HUES6 (cell line): Measurements from ENCODE around the gene CEP55.
"Not testable (repeated sequence)": the region's sequence is repeated elsewhere in the genome, so short reads cannot be mapped to it uniquely, and the experiment has no call there.

Source experiments
- H3K27ac ChIP-seq: 2 replicates; pipeline ENCODE4 v1.7.0; 2013; ENCODE audit warnings: low read depth, mild to moderate bottlenecking, low read length, inconsistent platforms
- H3K27me3 ChIP-seq: 2 replicates; pipeline ENCODE4 v1.6.1; 2013; ENCODE audit warnings: low read length; ENCODE audit not compliant: control insufficient read depth, insufficient read depth
- H3K36me3 ChIP-seq: 2 replicates; pipeline ENCODE4 v1.6.1; 2013; ENCODE audit warnings: low read length; ENCODE audit not compliant: control insufficient read depth, insufficient read depth
- H3K4me1 ChIP-seq: 2 replicates; pipeline ENCODE4 v1.6.1; 2013; ENCODE audit warnings: low read length; ENCODE audit not compliant: control insufficient read depth, insufficient read depth
- H3K4me3 ChIP-seq: 2 replicates; pipeline ENCODE4 v1.5.1; 2013; ENCODE audit warnings: low read depth, low read length
- H3K9ac ChIP-seq: one replicate; pipeline ENCODE4 v1.6.1; 2013; ENCODE audit warnings: mild to moderate bottlenecking, low read length
- H3K9me3 ChIP-seq: 2 replicates; pipeline ENCODE4 v1.6.1; 2013; ENCODE audit warnings: low read depth, low read length; ENCODE audit not compliant: control insufficient read depth, insufficient read depth

Gene CEP55

GRCh38 chr10:93513091-93513490, 16.7 kb downstream of the CEP55 start:
- H3K4me1 ChIP-seq = no peaks in the 10 kb centered on the region
- no peak overlapping the region for H3K27ac ChIP-seq
- peaks cover 67% of the 10 kb centered on the region for H3K36me3 ChIP-seq
- no peak overlapping the region for H3K9ac ChIP-seq
- H3K27me3 ChIP-seq = no peaks in the 10 kb centered on the region
- no peak overlapping the region for H3K4me3 ChIP-seq
- no peaks in the 10 kb centered on the region for H3K9me3 ChIP-seq

DNA sequence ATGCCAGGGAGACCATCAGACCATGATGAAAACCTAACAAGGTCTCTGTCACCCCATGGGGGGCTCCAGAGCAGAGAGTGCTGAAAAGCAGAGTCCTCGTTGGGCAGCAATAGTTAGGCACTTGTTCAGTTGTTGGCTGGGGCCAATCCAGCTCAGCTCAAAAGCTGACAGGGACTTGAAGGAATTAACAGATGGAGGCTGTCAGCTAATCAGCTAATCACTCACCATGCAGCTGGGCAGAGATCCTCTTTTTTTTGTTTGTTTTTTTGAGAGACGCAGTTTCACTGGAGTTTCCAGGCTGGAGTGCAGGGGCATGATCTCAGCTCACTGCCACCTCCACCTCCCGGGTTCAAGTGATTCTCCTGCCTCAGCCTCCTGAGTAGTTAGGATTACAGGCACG, 18.1 kb downstream of the CEP55 start:
- no peak overlapping the region for H3K9ac ChIP-seq

DNA sequence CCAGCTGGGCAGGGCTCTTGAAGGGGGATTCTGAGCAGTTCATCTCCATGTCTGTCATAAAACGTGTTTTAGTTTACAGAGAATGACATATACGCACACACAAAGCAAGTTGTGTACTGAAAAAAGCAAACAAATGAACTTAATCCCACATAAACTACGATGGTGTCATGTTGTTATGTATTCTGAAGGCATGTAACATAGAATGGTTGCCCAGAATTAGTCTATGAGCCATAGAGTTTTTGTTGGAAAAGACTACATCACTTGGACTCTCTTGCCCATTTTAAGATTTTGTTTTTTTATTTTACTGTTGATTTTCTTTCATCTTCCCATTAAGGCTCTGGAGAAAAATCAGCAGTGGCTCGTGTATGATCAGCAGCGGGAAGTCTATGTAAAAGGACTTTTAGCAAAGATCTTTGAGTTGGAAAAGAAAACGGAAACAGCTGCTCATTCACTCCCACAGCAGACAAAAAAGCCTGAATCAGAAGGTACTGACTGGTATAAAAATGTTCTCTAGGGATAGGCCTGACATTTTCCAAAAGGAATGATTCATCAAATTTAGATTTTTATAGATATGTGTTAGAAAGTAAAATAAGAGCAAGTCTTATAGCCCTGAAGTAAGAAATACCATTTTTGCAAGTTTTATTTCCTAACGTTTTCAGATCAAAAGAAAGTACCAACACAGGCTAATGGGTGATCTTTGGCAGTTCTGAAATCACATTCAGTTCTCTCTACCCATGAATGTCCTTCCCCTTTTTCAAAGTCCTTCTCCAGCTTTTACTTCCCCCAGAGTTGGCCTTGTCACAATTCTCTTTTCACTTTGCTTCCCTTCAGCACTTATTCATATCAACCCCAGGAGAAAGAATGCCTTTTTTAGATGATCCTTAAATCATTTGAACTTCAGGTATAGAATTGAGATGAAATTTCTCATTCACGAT, 18.9 kb downstream of the CEP55 start:
- H3K36me3 ChIP-seq = peaks cover 72% of the 10 kb centered on the region
- H3K9ac ChIP-seq = no peak overlapping the region
- no peaks in the 10 kb centered on the region for H3K27me3 ChIP-seq
- H3K27ac ChIP-seq = no peak overlapping the region
- H3K9me3 ChIP-seq = peaks cover 13% of the 10 kb centered on the region
- no peaks in the 10 kb centered on the region for H3K4me1 ChIP-seq
- H3K4me3 ChIP-seq = no peak overlapping the region

More for the DNA sequence above, 18.1 kb downstream of the CEP55 start:
- Histone ChIP-seq H3K27ac (no peak overlapping the region), H3K9me3 (peaks cover 7% of the 10 kb centered on the region), H3K27me3 (no peaks in the 10 kb centered on the region), H3K4me1 (no peaks in the 10 kb centered on the region), H3K36me3 (peaks cover 70% of the 10 kb centered on the region), H3K4me3 (no peak overlapping the region)

DNA sequence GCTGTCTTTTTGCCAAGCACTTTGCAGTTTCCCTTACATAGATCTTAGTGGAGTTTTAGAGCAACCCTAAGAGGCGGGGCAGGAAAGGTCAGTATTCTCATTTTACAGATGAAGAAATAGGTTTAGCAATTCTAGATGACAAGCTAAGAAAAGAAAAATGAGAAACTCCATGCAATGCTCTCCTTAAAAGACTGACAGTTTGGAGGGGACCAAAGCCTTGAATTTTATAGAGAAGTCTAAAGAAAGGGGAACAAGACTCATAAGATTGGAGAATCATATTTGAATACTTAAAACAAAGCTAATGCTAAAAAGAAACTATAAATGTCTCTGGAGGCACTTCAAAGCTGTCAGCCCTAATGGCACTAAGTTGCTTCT, 19.6 kb downstream of the CEP55 start:
- no peak overlapping the region for H3K4me3 ChIP-seq
- H3K9me3 ChIP-seq = peaks cover 15% of the 10 kb centered on the region
- peaks cover 75% of the 10 kb centered on the region for H3K36me3 ChIP-seq
- no peak overlapping the region for H3K27ac ChIP-seq
- H3K9ac ChIP-seq = no peak overlapping the region
- no peaks in the 10 kb centered on the region for H3K27me3 ChIP-seq
- no peaks in the 10 kb centered on the region for H3K4me1 ChIP-seq

GRCh38 chr10:93518531-93518930, 22.1 kb downstream of the CEP55 start:
- Histone ChIP-seq H3K4me1 (no peaks in the 10 kb centered on the region), H3K4me3 (no peak overlapping the region), H3K36me3 (peaks cover 78% of the 10 kb centered on the region), H3K9me3 (peaks cover 21% of the 10 kb centered on the region), H3K9ac (no peak overlapping the region), H3K27ac (no peak overlapping the region), H3K27me3 (no peaks in the 10 kb centered on the region)

GRCh38 chr10:93535293-93535692, 38.9 kb downstream of the CEP55 start:
- no peak overlapping the region for H3K27ac ChIP-seq
- H3K9me3 ChIP-seq = no peaks in the 10 kb centered on the region
- no peaks in the 10 kb centered on the region for H3K36me3 ChIP-seq
- no peak overlapping the region for H3K9ac ChIP-seq
- H3K4me1 ChIP-seq = no peaks in the 10 kb centered on the region
- no peak overlapping the region for H3K4me3 ChIP-seq
- H3K27me3 ChIP-seq = no peaks in the 10 kb centered on the region

GRCh38 chr10:93540871-93541270, 44.5 kb downstream of the CEP55 start:
- H3K27me3 ChIP-seq, H3K4me3 ChIP-seq, H3K9ac ChIP-seq, H3K4me1 ChIP-seq, H3K27ac ChIP-seq, H3K9me3 ChIP-seq, H3K36me3 ChIP-seq: not testable (repeated sequence)

DNA sequence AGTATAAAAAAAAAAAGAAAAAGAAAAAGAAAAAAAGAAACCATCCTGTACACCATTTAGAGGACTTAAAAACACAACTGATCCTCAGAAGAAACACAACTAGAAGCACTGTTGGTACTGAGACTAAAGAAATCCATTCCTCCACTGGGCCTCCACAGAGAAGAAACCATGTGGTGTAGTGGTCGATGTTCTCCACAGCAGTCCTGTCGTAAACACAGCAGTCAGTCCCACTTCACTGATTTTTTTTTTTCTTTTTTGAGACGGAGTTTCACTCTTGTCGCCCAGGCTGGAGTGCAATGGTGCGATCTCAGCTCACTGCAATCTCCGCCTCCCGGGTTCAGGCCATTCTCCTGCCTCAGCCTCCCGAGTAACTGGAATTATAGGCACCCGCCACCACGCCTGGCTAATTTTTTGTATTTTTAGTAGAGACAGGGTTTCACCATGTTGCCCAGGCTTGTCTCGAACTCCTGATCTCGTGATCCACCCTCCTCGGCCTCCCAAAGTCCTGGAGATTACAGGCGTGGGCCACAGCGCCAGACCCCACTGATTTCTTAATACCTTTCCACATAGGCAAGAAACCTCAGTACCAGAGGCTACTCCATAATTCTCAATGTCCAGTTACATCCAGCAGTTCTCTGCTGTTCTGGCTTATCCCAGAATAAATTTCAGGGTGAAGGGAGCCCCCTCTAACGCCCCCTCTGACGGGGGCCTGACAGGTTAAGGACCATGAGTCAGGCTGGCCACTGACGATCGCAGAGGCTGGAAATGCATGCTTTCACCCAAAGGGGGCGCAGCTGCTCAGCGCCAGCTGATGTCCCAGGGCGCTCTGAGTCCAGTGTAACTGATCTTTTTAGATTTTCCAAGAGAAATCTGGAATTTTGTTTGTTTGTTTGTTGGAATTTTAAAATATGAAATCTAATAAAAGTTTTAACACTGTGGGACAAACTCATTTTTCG, 45.3 kb downstream of the CEP55 start:
- H3K9me3 ChIP-seq = no peaks in the 10 kb centered on the region
- no peak overlapping the region for H3K27ac ChIP-seq
- no peak overlapping the region for H3K4me3 ChIP-seq

DNA sequence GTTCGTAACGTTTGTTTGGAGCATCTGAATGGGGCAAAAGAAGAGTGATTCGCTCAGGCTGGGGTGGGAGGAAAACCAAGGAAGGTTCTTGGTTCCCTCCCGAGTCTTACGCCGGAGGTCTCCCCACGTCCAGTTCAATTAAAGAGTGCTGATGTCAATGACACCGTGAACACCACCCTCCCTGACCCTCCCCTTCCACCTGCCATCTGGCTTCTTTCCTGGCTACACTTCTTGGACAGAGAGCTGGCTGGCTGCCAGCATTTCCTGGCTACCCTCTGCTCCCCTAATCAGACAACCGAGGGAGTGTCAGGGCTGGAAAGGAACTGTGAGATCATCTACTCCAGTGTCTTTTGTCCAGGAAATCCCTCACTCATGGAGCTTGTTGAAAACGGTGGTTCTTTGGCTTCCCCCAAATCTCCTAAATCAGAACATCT, 46.0 kb downstream of the CEP55 start:
- H3K9me3 ChIP-seq = no peaks in the 10 kb centered on the region
- H3K4me3 ChIP-seq = no peak overlapping the region
- H3K4me1 ChIP-seq = peaks cover 5% of the 10 kb centered on the region; the same call in 1 of the 2 replicates
- H3K27me3 ChIP-seq = peaks cover 8% of the 10 kb centered on the region; the same call in 1 of the 2 replicates
- H3K27ac ChIP-seq = no peak overlapping the region
- H3K9ac ChIP-seq = no peak overlapping the region
- H3K36me3 ChIP-seq = no peaks in the 10 kb centered on the region

More for the DNA sequence above, 45.3 kb downstream of the CEP55 start:
- Histone ChIP-seq H3K4me1 (peaks cover 5% of the 10 kb centered on the region; the same call in 1 of the 2 replicates), H3K27me3 (peaks cover 8% of the 10 kb centered on the region; the same call in 1 of the 2 replicates), H3K36me3 (no peaks in the 10 kb centered on the region), H3K9ac (no peak overlapping the region)

GRCh38 chr10:93546995-93547394, 50.6 kb downstream of the CEP55 start:
- not testable (repeated sequence) for H3K27ac ChIP-seq, H3K9ac ChIP-seq, H3K36me3 ChIP-seq, H3K27me3 ChIP-seq, H3K9me3 ChIP-seq, H3K4me1 ChIP-seq, H3K4me3 ChIP-seq
